HG03439 (cell line): ENCODE data around the gene ANKRD34A.
"Not testable (repeated sequence)": the region's sequence is repeated elsewhere in the genome, so short reads cannot be mapped to it uniquely, and the experiment has no call there.

ENCODE experiments used
- ATAC-seq: cut with Tn5 transposase; IDR thresholded peaks from one replicate; pipeline ENCODE4 v1.9.1; 2021; ENCODE audit warnings: mild to moderate bottlenecking, moderate library complexity; ENCODE audit not compliant: unreplicated experiment

ANKRD34A gene

DNA sequence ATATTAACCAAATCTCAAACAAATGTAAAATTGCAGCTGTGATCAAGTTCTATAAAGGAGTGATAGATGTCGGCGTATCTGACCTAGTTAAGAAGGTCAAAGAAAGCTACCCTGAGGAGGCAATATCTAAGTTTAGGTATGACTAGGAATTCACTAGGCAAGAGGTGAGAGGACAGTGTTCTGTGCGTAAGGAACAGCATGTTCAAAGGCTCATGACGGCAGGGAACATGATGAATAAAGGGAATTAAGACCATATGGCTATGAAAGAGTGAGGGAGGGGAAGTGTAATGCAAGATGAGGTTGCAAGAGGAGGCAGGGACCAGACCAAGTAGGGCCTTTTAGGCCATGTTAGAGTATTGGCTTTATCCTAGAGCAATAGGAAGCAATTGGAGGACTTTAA lies 15.2 kb downstream of the ANKRD34A start:
- ATAC-seq = no peak

DNA sequence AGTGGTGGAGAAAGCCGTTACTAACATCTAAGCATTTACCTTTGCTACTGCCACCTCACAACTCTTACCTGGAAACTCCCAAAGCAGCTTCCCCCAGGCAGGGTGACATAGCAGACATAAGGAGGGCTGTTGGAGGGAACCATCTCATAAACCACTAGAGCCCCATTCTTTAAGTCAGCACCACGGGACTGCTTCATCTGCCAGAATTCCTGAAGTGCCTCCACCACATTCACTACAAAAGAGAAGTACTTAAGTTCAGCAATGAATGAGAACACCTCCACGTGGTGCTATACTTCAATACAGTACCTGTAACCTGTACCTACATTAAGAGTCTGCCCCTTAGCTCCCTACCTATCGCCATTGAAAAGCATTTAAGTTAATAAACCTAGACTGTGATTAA lies 16.8 kb downstream of the ANKRD34A start:
- ATAC-seq = no peak

DNA sequence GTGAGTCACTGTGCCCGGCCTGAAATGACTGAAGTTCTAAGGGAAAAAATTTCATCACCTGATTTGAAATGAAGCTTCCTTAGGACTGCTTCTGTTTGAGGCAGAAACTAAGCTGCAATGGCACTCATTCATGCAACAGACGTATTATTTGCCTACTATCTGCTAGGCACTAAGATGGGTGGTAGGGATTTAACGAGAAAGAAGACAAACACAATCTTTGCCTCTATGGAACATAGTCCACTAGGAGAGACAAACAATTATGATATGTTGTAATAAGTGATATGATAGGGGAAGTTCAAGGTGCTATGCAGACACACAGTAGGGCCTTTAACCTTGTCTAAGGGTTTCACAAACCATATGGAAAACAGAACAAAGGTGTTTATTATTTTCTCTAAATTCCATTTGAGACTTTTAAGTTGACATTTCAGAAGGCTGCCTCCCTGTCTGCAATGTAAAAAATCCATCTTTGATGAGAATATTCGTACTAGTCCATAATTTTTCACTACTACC lies 17.8 kb downstream of the ANKRD34A start:
- ATAC-seq = no peak

DNA sequence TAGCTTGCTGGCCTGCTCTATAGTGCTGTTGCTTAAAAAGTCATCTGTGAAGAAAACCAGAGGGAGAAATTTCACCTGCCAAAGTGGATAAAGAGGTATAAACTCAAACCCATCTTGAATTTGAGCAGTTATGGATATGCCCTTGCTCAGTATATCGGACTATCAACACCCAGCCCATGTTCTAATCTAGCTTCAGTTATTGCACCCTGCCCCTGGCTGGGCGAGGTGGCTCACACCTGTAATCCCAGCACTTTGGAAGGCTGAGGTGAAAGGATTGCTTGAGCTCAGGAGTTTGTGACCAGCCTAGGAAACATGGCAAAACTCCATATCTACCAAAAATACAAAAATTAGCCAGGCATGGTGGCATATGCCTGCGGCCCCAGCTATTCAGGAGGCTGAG lies 19.8 kb downstream of the ANKRD34A start:
- ATAC-seq = no peak

DNA sequence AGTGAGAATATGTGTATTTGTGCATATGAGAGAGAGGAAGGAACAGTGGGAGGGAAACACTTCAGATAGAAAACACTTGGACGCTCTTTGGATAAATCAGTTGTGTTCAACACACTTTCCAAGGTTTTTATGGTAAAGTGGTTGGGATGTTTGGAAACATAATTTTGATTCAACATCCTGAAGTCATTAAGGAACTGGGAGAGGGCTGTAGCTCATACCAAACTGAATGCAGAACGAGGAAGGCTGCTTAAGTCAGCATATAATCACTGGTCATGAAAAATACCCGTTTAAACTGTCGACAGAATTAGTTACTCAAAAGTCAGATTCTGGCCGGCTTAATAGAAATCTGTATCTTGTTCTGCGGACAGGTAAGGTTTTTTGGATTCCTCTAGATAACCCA lies 21.5 kb downstream of the ANKRD34A start:
- ATAC-seq = no peak

DNA sequence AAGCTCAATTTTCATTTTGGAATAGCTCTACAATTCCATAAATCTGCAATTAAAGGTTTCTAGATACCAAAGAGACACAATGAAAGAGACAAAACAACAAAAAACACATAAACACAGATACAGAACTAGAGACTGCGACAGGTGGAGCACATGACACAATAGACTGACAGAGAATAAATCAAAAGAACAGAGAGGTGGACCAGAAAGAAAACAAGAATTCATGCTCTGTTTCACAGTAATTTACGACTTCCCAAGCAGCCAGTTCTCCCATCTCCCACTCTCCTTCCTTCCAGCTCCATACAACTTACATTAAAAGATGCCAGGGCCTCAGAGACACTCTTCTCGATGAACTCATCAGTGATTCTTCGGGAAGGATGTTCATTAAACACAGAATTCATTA lies 22.0 kb downstream of the ANKRD34A start:
- ATAC-seq = no peak

DNA sequence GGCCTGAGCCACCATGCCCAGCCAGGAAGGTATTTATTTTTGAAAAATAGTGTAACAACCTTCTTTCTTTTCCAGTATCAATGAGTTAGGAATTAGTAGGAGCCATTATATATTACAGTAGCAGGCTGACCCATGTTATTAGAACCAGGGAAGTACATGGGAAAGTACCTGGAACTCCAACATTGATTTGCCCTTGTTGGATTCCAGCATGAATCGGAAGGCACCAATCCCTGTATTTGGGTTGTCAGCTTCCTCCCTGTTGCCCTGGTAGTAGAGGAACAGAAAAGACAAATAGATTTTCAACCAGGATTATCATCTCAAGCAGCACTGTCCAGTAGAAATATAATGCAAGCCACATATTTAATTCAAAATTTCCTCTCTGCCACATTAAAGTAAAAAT lies 26.9 kb downstream of the ANKRD34A start:
- no peak for ATAC-seq

DNA sequence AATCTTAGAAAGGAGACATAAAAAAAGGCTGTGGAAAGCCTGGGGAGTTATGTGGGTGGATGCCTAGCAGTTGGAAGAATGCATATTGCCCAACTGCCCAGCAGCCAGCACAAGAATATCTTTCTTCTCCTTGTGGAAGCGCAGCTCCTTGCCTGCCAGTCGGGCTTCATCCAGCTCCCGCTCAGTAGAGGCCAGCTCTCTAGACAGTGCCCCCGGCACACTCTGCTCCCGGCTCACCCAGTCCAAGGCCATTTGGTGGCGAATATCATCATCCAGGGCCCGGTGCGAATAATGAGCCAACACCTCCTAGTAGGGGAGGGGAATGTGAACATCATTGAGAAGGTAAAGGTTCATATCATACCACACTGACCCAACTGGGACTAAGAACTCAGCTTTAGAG lies 28.1 kb downstream of the ANKRD34A start:
- ATAC-seq = no peak

DNA sequence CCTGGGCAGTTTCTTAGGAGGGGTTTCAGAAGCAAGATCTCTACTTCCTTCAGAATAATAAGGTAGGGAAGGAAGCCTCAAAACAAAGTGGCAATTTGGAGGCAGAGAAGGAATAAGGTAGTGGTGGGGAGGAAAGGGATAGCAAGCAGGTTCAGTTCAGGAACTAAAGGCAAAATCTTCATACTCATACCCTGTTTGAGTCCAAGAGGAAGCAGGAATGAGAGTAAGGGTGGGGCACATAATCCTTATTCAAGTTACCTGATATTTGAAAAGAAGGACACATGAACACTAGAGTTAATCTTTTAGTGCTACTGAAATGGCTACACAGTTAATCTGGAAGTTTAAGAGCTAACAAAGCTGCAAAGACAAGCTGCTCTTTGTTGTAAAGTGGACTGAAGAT lies 28.7 kb downstream of the ANKRD34A start:
- no peak for ATAC-seq

DNA sequence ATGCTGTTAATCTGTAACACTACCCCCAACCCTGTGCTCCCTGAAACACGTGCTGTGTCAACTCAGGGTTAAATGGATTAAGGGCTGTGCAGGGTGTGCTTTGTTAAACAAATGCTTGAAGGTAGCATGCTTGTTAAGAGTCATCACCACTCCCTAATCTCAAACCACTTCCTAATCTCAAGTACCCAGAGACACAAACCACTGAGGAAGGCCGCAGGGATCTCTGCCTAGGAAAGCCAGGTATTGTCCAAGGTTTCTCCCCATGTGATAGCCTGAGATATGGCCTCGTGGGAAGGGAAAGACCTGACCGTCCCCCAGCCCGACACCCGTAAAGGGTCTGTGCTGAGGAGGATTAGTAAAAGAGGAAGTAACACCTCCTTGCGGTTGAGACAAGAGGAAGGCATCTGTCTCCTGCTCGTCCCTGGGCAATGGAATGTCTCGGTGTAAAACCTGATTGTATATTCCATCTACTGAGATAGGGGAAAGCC lies 31.8 kb downstream of the ANKRD34A start:
- ATAC-seq = not testable (repeated sequence)

DNA sequence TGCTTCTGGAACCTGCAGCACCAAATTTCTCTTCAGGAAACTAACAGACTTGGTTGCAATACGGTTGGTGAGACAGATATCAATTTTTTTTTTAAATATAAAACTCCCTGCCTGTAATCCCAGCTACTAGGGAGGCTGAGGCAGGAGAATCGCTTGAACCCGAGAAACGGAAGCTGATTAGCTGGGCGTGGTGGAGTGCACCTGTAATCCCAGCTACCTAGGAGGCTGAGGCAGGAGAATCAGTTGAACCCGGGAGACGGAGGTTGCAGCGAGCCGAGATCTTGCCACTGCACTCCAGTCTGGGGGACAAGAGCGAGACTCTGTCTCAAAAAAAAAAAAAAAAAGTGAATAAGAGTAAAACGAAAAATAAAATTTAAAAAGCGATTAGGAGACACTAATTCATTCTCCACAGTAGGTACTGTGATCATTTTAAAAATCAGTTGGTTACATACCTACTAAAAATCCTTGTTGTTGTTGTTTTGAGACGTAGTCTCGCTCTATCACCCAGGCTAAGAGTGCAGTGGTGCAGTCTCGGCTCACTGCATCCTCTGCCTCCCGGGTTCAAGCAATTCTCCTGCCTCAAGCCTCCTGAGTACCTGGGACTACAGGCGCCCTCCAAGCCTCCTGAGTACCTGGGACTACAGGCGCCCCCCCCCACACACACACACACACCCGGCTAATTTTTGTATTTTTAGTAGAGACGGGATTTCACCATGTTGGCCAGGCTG lies 36.3 kb downstream of the ANKRD34A start:
- no peak for ATAC-seq

DNA sequence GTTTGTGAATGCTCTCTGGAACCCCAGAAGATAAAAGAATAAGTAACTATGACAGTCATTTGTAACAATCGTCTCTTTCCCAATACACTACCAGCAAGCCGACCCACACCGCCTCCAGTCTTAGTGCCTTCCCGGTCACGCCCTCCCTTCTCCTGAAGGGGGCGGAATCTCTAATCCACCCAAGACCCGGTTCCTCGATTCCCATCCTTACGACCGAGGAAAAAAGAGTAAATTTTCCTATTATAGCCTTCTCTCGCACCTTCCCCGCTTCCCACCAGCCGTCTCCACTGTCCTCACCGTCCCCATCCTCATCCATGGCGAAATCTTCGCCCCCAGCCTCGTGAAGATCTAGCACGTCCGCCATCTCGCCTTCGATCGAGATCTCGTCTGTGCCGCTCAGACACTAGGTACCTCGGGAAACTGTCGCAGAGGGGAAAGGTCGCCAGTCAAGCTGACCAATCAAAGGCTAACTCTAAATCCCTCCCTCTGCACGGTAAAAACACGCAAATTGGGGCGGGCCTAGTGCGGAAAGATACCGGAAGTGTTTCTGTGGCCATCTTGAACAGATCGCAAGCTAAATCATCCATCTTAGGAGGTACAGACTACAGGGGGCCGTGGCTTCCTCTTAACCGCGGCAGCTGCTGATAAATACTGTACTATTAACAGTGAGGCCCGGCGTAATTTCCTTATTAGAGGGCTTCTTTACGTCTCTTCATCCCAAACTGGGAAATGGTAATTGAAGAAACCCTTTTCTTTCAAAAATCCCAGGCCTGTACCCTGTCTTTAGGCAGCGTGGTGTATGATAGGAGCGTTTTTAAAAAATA lies 37.1 kb downstream of the ANKRD34A start, which contains the start of gene RBM8A:
TSS of gene RBM8A (minus strand) at position 422 of the 824 bp plus-strand sequence. CDS start at position 364, 58 bp downstream.
- peak; percentile 93 for ATAC-seq

DNA sequence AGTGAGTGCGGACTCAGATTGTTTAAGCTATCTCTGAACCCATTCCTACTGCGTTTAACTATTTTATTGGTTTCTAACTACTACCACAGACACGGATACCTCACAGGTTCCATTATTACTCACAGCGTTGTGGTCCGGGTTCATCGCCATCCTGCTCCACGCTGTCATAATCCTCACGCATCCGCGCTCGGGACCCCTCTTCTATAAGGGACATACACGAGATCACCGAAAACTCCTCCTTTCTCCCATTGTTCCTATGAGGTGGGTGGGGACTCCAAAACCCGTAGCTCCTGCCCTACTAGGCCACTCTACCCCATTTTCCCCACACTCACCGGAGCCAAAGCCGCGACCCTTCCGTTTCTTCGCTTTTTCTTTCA lies 37.7 kb downstream of the ANKRD34A start:
- ATAC-seq = no peak

DNA sequence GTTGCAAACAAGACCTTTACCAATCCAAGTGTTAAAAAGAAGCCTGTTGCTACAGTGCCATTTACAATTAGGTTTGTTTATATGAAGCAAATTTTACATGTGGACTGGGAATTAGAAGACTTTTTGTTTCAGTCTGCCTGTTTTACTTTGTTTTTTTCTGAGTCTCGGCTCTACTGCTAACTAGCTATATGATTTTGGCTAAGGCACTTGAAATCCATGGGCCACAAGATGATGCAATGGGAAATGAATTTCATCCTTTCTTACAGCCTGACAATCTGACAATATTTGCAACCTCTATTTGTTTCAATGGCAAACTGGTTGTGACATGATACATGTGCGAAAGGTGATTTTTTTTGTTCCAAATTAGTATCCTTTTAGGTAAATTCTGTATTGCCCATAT lies 42.1 kb downstream of the ANKRD34A start:
- no peak for ATAC-seq

DNA sequence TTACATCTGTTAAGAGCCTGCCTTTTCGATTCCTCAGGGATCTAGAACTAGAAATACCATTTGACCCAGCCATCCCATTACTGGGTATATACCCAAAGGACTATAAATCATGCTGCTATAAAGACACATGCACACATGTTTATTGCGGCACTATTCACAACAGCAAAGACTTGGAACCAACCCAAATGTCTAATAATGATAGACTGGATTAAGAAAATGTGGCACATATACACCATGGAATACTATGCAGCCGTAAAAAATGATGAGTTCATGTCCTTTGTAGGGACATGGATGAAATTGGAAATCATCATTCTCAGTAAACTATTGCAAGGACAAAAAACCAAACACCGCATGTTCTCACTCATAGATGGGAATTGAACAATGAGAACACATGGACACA lies 44.1 kb downstream of the ANKRD34A start:
- ATAC-seq = not testable (repeated sequence)

DNA sequence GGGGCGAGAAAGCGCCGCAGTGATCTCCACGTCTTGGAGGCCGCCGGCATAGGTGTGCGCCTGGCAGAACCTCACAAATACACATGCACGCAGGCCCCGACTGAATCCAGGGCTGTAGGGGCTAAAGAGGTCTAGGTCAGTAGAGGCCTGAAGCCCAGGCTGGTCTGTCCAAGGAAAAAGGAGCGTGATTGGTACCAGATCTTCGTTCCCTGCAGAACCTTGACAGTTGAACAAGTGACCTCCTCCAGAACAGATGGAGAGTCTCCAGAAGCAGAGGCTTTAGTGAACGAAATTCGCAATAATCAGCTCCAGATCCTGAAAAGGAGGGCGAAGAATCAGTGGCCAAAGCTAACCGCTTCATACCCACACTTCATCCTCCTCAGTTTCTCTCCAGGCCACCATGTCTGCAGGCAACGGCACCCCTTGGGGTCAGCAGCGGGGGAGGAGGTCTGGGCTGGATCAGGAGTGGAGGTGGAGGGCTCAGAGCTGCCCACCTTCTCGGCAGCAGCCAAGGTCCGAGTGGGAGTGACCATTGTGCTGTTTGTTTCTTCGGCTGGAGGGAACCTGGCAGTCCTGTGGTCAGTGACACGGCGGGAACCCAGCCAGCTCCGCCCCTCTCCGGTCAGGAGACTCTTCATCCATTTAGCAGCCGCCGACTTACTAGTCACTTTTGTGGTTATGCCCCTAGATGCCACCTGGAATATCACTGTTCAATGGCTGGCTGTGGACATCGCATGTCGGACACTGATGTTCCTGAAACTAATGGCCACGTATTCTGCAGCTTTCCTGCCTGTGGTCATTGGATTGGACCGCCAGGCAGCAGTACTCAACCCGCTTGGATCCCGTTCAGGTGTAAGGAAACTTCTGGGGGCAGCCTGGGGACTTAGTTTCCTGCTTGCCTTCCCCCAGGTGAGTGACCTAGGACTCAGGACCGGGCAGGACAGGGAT lies 45.1 kb downstream of the ANKRD34A start:
- ATAC-seq = peak; percentile 74

DNA sequence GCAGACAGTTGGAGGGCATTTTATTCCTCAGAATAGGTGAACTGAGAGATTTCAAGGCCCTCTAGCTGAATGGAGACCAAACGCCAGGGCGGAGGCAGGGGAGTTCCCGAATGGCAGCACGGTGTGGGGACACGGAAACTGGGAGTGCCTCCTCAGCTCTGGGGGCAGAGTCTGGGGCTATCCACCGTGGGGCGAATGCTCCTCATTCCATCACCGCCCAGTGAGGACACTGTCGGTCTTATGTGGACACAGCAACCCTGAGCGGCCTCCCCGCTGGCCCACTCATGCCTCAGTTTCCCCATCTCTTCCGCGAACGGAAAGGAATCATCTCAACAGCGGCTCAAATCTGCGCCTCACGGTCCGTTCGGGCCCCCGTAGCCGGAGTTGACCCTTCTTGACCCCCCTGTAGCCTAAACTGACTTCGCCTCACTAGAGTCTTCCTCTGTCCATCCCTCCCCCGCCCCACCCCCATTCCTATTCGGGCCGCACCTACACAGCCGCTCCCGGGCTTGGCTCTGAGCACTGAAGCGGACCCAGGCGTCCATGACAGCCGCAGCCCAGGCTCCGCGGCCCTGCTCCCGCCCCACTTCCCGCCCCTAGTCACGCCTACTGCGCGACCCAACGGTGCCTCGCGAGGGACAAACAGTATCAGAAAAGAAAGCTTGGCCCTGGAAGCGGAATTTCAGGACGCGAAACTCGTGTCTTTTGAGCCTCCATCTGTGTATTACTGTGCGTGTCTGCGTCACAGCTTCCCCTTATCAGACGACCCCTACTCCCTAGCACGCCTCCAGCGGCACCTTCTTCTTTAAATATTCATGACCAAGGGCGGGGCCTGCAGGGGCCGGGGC lies 46.0 kb downstream of the ANKRD34A start, which contains the start of gene PEX11B:
TSS of gene PEX11B (minus strand) at position 574 of the 848 bp plus-strand sequence. CDS start at position 545, 29 bp downstream.
- ATAC-seq = peak; percentile 85

DNA sequence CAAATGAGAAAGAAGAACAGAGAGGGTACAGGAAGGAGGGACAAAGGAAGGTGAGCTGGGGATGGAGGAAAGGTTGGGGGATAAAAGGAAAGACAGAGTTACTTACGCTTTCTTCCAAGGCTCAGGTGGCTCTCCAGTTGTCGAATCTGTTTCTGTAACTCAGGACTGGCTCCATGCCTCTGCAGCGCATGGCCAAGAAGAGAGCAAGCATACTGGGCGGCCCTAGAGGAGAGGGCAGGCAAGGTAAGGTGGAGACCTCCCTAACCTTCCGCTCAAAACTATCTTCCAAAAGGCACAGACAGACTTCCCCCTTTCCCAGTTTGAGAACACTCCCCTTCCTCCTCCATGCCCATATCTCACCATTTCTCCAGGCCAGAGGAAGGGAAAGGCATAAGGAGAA lies 46.8 kb downstream of the ANKRD34A start:
- no peak for ATAC-seq

DNA sequence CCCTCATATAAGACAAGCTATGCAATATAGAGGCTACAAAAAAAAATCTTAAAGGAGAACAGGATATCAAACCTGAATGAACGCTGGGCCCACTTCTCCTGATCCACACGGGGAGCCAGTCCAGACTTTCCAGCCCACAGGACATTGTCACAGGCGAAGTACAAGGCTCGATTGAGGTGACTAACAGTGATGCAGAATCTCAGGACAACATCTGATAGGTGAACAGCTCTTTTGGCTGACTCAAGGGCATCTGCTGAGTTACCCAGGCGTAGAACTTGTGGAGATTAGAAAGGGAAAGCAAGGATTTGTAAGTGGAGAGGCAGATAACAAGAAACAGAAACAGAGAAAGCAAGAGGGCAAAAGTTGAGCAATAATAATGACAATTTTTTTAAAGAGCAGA lies 47.6 kb downstream of the ANKRD34A start:
- ATAC-seq = no peak
